Left ventricle myocardium inferior (tissue), 1 donor: ENCODE data around the gene SPACA7. TPM values are rescaled to one million over a fixed set of nuclear protein-coding genes. Genes with fewer than 3 reads are reported as not detected.

Experiments used
- DNase-seq: peaks from one replicate; pipeline ENCODE4 v3.0.0-alpha.2; 2020
- H3K27ac ChIP-seq: fragments of 200-600 bp; replicated peaks from 2 replicates; pipeline ENCODE4 v1.8.0; 2021
- H3K27me3 ChIP-seq: fragments of 200-600 bp; 2 replicates; pipeline ENCODE4 v1.8.0; 2021; ENCODE audit warnings: low read depth
- H3K36me3 ChIP-seq: fragments of 200-600 bp; 2 replicates; pipeline ENCODE4 v1.8.0; 2021
- H3K4me1 ChIP-seq: fragments of 200-600 bp; 2 replicates; pipeline ENCODE4 v1.8.0; 2021
- H3K4me3 ChIP-seq: fragments of 200-600 bp; 2 replicates; pipeline ENCODE4 v1.8.0; 2021; ENCODE audit warnings: mild to moderate bottlenecking, moderate library complexity
- H3K9me3 ChIP-seq: fragments of 200-600 bp; replicated peaks from 2 replicates; pipeline ENCODE4 v1.8.0; 2021
- CTCF ChIP-seq: fragments of 200-600 bp; IDR thresholded peaks from 2 replicates; pipeline ENCODE4 v1.8.0; 2021; ENCODE audit warnings: antibody characterized with exemption, mild to moderate bottlenecking, borderline replicate concordance
- intact Hi-C: fragments of 100-400 bp; cut with micrococcal nuclease; formaldehyde crosslinking; loops from one replicate; pipeline ENCODE4 v1.11.0; 2022
- long read RNA-seq: library from polyadenylated mRNA; unstranded; transcript quantifications from one replicate; pipeline ENCODE4 v2.0.0, GENCODE V29; 2021
- total RNA-seq: library from RNA; stranded (reverse); fragmentation: NEBNext Ultra II Directional; extraction: Animal tissue kit (Norgen Biotek cat#: 25700); gene quantifications from one replicate; pipeline ENCODE4 v1.2.1, GENCODE V29; 2021
- donor health status: DM: no; HTN: yes; CAD: no; lungs with severe emphysema.

SPACA7 gene
- not detected for total RNA-seq
- long read RNA-seq = 0 reads

GRCh38 chr13:112376050-112376681 lies at the start of gene SPACA7:
Gene SPACA7 (plus strand): TSS chr13:112376355. CDS start chr13:112376386, 31 bp downstream.
- TF ChIP-seq CTCF = no peak
- H3K27me3 ChIP-seq = peaks cover 31% of the 10 kb centered on the region
- no peak within 1 kb of the TSS for H3K4me3 ChIP-seq
- H3K9me3 ChIP-seq = peaks cover 22% of the 10 kb centered on the region
- H3K27ac ChIP-seq = no peak within 1 kb of the TSS
- intact Hi-C loops = no loop called here
- no peaks in the 10 kb centered on the region for H3K36me3 ChIP-seq
- DNase-seq = no peak
- no peaks in the 10 kb centered on the region for H3K4me1 ChIP-seq

- no peak for DNase-seq
- no peak overlapping the region for H3K4me3 ChIP-seq
- intact Hi-C loops = no loop called here
- peaks cover 56% of the 10 kb centered on the region for H3K27me3 ChIP-seq
- TF ChIP-seq CTCF = no peak
- H3K27ac ChIP-seq = no peak overlapping the region
- no peaks in the 10 kb centered on the region for H3K36me3 ChIP-seq
- no peaks in the 10 kb centered on the region for H3K9me3 ChIP-seq
- peaks cover 13% of the 10 kb centered on the region for H3K4me1 ChIP-seq
Observed at GRCh38 chr13:112326821-112327370, 49.3 kb upstream of the SPACA7 start.

- Histone ChIP-seq H3K36me3 (no peaks in the 10 kb centered on the region), H3K4me3 (no peak overlapping the region), H3K27me3 (peaks cover 58% of the 10 kb centered on the region), H3K27ac (no peak overlapping the region), H3K9me3 (no peaks in the 10 kb centered on the region), H3K4me1 (peaks cover 13% of the 10 kb centered on the region)
- no peak for TF ChIP-seq CTCF
- intact Hi-C loops = no loop called here
- DNase-seq = no peak
Observed at GRCh38 chr13:112328936-112329335, 47.2 kb upstream of the SPACA7 start.

GRCh38 chr13:112329376-112329775 lies 46.8 kb upstream of the SPACA7 start:
- DNase-seq = no peak
- H3K27ac ChIP-seq = no peak overlapping the region
- no peaks in the 10 kb centered on the region for H3K36me3 ChIP-seq
- H3K27me3 ChIP-seq = peaks cover 62% of the 10 kb centered on the region
- intact Hi-C loops = no loop called here
- H3K9me3 ChIP-seq = no peaks in the 10 kb centered on the region
- no peak overlapping the region for H3K4me3 ChIP-seq
- peaks cover 13% of the 10 kb centered on the region for H3K4me1 ChIP-seq
- no peak for TF ChIP-seq CTCF

- Histone ChIP-seq H3K27me3 (peaks cover 69% of the 10 kb centered on the region), H3K9me3 (no peaks in the 10 kb centered on the region), H3K27ac (no peak overlapping the region), H3K4me1 (peaks cover 13% of the 10 kb centered on the region), H3K4me3 (no peak overlapping the region), H3K36me3 (no peaks in the 10 kb centered on the region)
- intact Hi-C loops = no loop called here
- no peak for DNase-seq
- TF ChIP-seq CTCF = no peak
Observed at GRCh38 chr13:112330066-112330465, 46.1 kb upstream of the SPACA7 start.
